Medulla oblongata (tissue), 1 donor: ENCODE measurements around the gene NRAS.
A peak's percentile ranks its signal among the peaks of the same experiment; 100 is the strongest.

Experiments
- DNase-seq: peaks from one replicate; pipeline ENCODE4 v3.0.0-alpha.2; 2015; ENCODE audit errors: extremely low spot score

Gene NRAS

GRCh38 chr1:114728553-114728952 lies 12.0 kb upstream of the NRAS start:
- no peak for DNase-seq

- no peak for DNase-seq
These were observed 8.7 kb upstream of the NRAS start for GRCh38 chr1:114725230-114725629.

GRCh38 chr1:114723915-114724314 lies 7.3 kb upstream of the NRAS start:
- DNase-seq: peak; percentile 16

- DNase-seq: no peak
These were observed 6.9 kb upstream of the NRAS start for GRCh38 chr1:114723457-114723856.

- DNase-seq: no peak
These were observed 3.9 kb upstream of the NRAS start for GRCh38 chr1:114720492-114720891.

- DNase-seq: no peak
These were observed 2.8 kb upstream of the NRAS start for GRCh38 chr1:114719424-114719787.

- DNase-seq: no peak
These were observed 2.3 kb upstream of the NRAS start for GRCh38 chr1:114718661-114719423.

GRCh38 chr1:114715952-114716303 lies 643 bp downstream of the NRAS start:
- DNase-seq: no peak

- DNase-seq: no peak
These were observed 3.6 kb downstream of the NRAS start for GRCh38 chr1:114712977-114713376.

- no peak for DNase-seq
These were observed 6.2 kb downstream of the NRAS start for GRCh38 chr1:114710360-114710759.

GRCh38 chr1:114707604-114708003 lies 9.0 kb downstream of the NRAS start:
- no peak for DNase-seq

- no peak for DNase-seq
These were observed 13.3 kb downstream of the NRAS start for GRCh38 chr1:114703242-114703641.

- no peak for DNase-seq
These were observed 13.8 kb downstream of the NRAS start for GRCh38 chr1:114702737-114703136.

GRCh38 chr1:114701931-114702330 lies 14.6 kb downstream of the NRAS start:
- DNase-seq: no peak

- DNase-seq: no peak
These were observed 16.5 kb downstream of the NRAS start for GRCh38 chr1:114700036-114700600.

GRCh38 chr1:114696810-114697209 lies 19.8 kb downstream of the NRAS start:
- no peak for DNase-seq

- DNase-seq: no peak
These were observed 21.0 kb downstream of the NRAS start, which contains the start of gene AMPD1 for GRCh38 chr1:114695430-114696058. Gene AMPD1 (minus strand): TSS chr1:114695546. CDS start chr1:114695471, 75 bp downstream.

- no peak for DNase-seq
These were observed 21.8 kb downstream of the NRAS start for GRCh38 chr1:114694540-114695310.

- DNase-seq: no peak
These were observed 23.6 kb downstream of the NRAS start for GRCh38 chr1:114692947-114693346.

- no peak for DNase-seq
These were observed 25.5 kb downstream of the NRAS start for GRCh38 chr1:114691061-114691460.

GRCh38 chr1:114690148-114690547 lies 26.4 kb downstream of the NRAS start:
- no peak for DNase-seq

GRCh38 chr1:114688526-114688925 lies 28.0 kb downstream of the NRAS start:
- no peak for DNase-seq
